ENCODE results near the gene MEF2A.

Gene MEF2A

GRCh38 chr15:99674279-99674678, 108.5 kb downstream of the MEF2A start:
- H3K4me3 ChIP-seq (ENCODE audit: low read depth, low read length): no peak overlapping the region
- ChIA-PET POLR2A (no interaction called here), CTCF (interaction anchor here (0.7 kb wide), 1 partner anchor 13 kb away, joined by 3 read pairs; no protein-coding TSS in a partner anchor)
- TF ChIP-seq ZNF155 (tag by site-specific recombination; IDR thresholded peaks at IDR 0.05) (no peak), ZNF174 (tag by site-specific recombination; IDR thresholded peaks at IDR 0.05) (no peak), ZNF292 (tag by site-specific recombination; IDR thresholded peaks at IDR 0.05; ENCODE audit: borderline replicate concordance, low read depth) (no peak), BCL11B (tag by site-specific recombination; IDR thresholded peaks at IDR 0.05; ENCODE audit: low read depth) (no peak), TCF7L2 (IDR thresholded peaks at IDR 0.05; ENCODE audit: borderline replicate concordance, low read depth, low read length) (no peak), FEZF1 (tag by site-specific recombination; IDR thresholded peaks at IDR 0.05) (no peak), GLIS1 (tag by site-specific recombination; IDR thresholded peaks at IDR 0.05) (no peak), SCRT2 (tag by site-specific recombination; IDR thresholded peaks at IDR 0.05) (no peak)
- TF ChIP-seq, protein P1, sequence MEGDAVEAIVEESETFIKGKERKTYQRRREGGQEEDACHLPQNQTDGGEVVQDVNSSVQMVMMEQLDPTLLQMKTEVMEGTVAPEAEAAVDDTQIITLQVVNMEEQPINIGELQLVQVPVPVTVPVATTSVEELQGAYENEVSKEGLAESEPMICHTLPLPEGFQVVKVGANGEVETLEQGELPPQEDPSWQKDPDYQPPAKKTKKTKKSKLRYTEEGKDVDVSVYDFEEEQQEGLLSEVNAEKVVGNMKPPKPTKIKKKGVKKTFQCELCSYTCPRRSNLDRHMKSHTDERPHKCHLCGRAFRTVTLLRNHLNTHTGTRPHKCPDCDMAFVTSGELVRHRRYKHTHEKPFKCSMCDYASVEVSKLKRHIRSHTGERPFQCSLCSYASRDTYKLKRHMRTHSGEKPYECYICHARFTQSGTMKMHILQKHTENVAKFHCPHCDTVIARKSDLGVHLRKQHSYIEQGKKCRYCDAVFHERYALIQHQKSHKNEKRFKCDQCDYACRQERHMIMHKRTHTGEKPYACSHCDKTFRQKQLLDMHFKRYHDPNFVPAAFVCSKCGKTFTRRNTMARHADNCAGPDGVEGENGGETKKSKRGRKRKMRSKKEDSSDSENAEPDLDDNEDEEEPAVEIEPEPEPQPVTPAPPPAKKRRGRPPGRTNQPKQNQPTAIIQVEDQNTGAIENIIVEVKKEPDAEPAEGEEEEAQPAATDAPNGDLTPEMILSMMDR (tag by site-specific recombination; IDR thresholded peaks at IDR 0.05): no peak
- peaks cover 35 to 40% of the 10 kb centered on the region in 2 experiments for H3K36me3 ChIP-seq (ENCODE audit: control insufficient read depth in 2 of 2, insufficient read depth in 1 of 2, low read length in 2 of 2)
- no peaks in the 10 kb centered on the region for H3K9me3 ChIP-seq (ENCODE audit: control insufficient read depth, insufficient read depth, low read depth, low read length)
- H3K27ac ChIP-seq (ENCODE audit: extremely low read depth, low read depth, low read length): no peak overlapping the region
- H3K4me1 ChIP-seq (ENCODE audit: control insufficient read depth, insufficient read depth, low read length): peaks cover 8% of the 10 kb centered on the region

DNA sequence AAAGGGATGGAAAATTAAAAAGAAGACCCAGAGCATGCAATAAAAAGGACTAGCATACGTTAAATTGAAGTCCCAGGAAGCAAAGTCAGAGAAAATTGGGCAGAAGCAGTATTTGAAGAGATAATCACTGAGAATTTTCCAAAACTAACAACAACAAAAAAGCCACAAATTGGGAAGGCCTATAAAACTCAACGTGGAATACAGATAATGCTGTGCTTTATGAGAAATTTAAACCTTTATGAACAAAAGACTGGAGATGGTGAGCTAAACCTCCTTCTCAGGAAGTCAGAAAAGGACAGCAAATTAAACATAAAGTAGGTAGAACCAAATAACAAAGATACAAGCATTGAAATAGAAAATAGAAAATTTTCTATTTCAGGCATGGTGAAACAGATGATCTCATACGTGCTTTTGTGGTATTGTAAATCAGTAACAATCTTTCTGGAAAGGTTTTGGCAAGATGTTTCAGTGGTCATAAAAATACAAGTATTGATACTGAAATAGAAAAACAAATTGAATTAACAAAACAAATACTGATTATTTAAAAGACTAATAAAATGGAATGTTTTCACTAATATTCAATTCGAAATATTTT, 111.9 kb downstream of the MEF2A start:
- peaks cover 16% of the 10 kb centered on the region for H3K4me1 ChIP-seq (ENCODE audit: control insufficient read depth, insufficient read depth, low read length)
- peak; percentile 90 for TF ChIP-seq PRDM6 (tag by site-specific recombination; IDR thresholded peaks at IDR 0.05)
- peak; percentile 45; the same call in 1 of the 2 replicates for TF ChIP-seq KLF16 (tag by site-specific recombination; IDR thresholded peaks at IDR 0.05)
- no peak for TF ChIP-seq ZNF266 (tag by site-specific recombination; IDR thresholded peaks at IDR 0.05; ENCODE audit: low read depth)
- peak; percentile 60 for TF ChIP-seq ZXDB (tag by site-specific recombination; IDR thresholded peaks at IDR 0.05)
- peak; percentile 77 for TF ChIP-seq OSR2 (tag by site-specific recombination; IDR thresholded peaks at IDR 0.05)
- TF ChIP-seq ZBTB17 (tag by site-specific recombination; IDR thresholded peaks at IDR 0.05): no peak
- TF ChIP-seq ZFP69B (tag by site-specific recombination; IDR thresholded peaks at IDR 0.05): no peak
- TF ChIP-seq, protein P2, sequence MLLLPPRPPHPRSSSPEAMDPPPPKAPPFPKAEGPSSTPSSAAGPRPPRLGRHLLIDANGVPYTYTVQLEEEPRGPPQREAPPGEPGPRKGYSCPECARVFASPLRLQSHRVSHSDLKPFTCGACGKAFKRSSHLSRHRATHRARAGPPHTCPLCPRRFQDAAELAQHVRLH (tag by site-specific recombination; IDR thresholded peaks at IDR 0.05): peak; percentile 54; the same call in 1 of the 2 replicates
- TF ChIP-seq, protein P3, sequence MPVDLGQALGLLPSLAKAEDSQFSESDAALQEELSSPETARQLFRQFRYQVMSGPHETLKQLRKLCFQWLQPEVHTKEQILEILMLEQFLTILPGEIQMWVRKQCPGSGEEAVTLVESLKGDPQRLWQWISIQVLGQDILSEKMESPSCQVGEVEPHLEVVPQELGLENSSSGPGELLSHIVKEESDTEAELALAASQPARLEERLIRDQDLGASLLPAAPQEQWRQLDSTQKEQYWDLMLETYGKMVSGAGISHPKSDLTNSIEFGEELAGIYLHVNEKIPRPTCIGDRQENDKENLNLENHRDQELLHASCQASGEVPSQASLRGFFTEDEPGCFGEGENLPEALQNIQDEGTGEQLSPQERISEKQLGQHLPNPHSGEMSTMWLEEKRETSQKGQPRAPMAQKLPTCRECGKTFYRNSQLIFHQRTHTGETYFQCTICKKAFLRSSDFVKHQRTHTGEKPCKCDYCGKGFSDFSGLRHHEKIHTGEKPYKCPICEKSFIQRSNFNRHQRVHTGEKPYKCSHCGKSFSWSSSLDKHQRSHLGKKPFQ (tag by site-specific recombination; IDR thresholded peaks at IDR 0.05): no peak
- no peak for TF ChIP-seq EGR2 (tag by site-specific recombination; IDR thresholded peaks at IDR 0.05; ENCODE audit: low read depth)
- TF ChIP-seq ZNF202 (tag by site-specific recombination; IDR thresholded peaks at IDR 0.05; ENCODE audit: borderline replicate concordance): no peak
- TF ChIP-seq BCL11B (tag by site-specific recombination; IDR thresholded peaks at IDR 0.05; ENCODE audit: low read depth): 0 out of 2 replicates have a peak, but pooled peaks have one; percentile 24
- TF ChIP-seq, protein P4, sequence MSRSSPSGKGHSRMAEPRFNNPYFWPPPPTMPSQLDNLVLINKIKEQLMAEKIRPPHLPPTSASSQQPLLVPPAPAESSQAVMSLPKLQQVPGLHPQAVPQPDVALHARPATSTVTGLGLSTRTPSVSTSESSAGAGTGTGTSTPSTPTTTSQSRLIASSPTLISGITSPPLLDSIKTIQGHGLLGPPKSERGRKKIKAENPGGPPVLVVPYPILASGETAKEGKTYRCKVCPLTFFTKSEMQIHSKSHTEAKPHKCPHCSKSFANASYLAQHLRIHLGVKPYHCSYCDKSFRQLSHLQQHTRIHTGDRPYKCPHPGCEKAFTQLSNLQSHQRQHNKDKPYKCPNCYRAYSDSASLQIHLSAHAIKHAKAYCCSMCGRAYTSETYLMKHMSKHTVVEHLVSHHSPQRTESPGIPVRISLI (tag by site-specific recombination; IDR thresholded peaks at IDR 0.05): no peak
- 0 out of 2 replicates have a peak, but pooled peaks have one; percentile 50 for TF ChIP-seq HOXD13 (CRISPR knock-in tag; IDR thresholded peaks at IDR 0.05; ENCODE audit: borderline replicate concordance)
- TF ChIP-seq ZNF843 (tag by site-specific recombination; IDR thresholded peaks at IDR 0.05): peak; percentile 93
- TF ChIP-seq FEZF1 (tag by site-specific recombination; IDR thresholded peaks at IDR 0.05): peak; percentile 96
- TF ChIP-seq ZNF324 (tag by site-specific recombination; IDR thresholded peaks at IDR 0.05): no peak
- TF ChIP-seq ZBTB8A (tag by site-specific recombination; IDR thresholded peaks at IDR 0.05): no peak
- TF ChIP-seq ZNF549 (tag by site-specific recombination; IDR thresholded peaks at IDR 0.05): peak; percentile 52; the same call in 1 of the 2 replicates
- H3K4me3 ChIP-seq (ENCODE audit: low read depth, low read length): no peak overlapping the region
- ChIA-PET POLR2A (no interaction called here), CTCF (no interaction called here)
- H3K9me3 ChIP-seq (ENCODE audit: control insufficient read depth, insufficient read depth, low read depth, low read length): no peaks in the 10 kb centered on the region
- 0 out of 2 replicates have a peak overlapping the region, but pooled peaks have one; percentile 19 for H3K27ac ChIP-seq (ENCODE audit: extremely low read depth, low read depth, low read length)
- peaks cover 34 to 36% of the 10 kb centered on the region in 2 experiments for H3K36me3 ChIP-seq (ENCODE audit: control insufficient read depth in 2 of 2, insufficient read depth in 1 of 2, low read length in 2 of 2)

Data from HEK293 (cell line).